Measurements from ENCODE around the gene PSMD2. TPM values are rescaled to one million over a fixed set of nuclear protein-coding genes. Genes with fewer than 3 reads are reported as not detected.

Gene PSMD2
- 213 TPM for total RNA-seq
- long read RNA-seq, transcript PSMD2-201 (21 exons, 3,449 nt), result major isoform, 660 of 765 reads
- long read RNA-seq, partial matches to known transcripts, result 56 of 765 reads
- long read RNA-seq, other reads (novel, unspliced or antisense), result 49 of 765 reads

- Histone ChIP-seq H3K36me3 (peaks cover 39% of the 10 kb centered on the region), H3K4me3 (peak within 1 kb of the TSS; percentile 87), H3K4me1 (peaks cover 28% of the 10 kb centered on the region), H3K27me3 (ENCODE audit: low read depth) (no peaks in the 10 kb centered on the region), H3K27ac (replicated peaks) (peak within 1 kb of the TSS; percentile 82), H3K9me3 (replicated peaks) (no peaks in the 10 kb centered on the region)
- peak; percentile 99 for DNase-seq
- TF ChIP-seq, protein P1, sequence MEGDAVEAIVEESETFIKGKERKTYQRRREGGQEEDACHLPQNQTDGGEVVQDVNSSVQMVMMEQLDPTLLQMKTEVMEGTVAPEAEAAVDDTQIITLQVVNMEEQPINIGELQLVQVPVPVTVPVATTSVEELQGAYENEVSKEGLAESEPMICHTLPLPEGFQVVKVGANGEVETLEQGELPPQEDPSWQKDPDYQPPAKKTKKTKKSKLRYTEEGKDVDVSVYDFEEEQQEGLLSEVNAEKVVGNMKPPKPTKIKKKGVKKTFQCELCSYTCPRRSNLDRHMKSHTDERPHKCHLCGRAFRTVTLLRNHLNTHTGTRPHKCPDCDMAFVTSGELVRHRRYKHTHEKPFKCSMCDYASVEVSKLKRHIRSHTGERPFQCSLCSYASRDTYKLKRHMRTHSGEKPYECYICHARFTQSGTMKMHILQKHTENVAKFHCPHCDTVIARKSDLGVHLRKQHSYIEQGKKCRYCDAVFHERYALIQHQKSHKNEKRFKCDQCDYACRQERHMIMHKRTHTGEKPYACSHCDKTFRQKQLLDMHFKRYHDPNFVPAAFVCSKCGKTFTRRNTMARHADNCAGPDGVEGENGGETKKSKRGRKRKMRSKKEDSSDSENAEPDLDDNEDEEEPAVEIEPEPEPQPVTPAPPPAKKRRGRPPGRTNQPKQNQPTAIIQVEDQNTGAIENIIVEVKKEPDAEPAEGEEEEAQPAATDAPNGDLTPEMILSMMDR (IDR thresholded peaks at IDR 0.05; ENCODE audit: borderline replicate concordance), result no peak
- intact Hi-C loops (cut with micrococcal nuclease), result no loop called here
Measured at GRCh38 chr3:184298759-184299487, at the start of gene PSMD2. TSS of gene PSMD2 (plus strand) at chr3:184299241. CDS start at chr3:184299267, 26 bp downstream.

GRCh38 chr3:184249412-184250166 is 49.5 kb upstream of the PSMD2 start, which contains the start of gene EEF1AKMT4:
TSS of gene EEF1AKMT4 (plus strand) at chr3:184249672. CDS start at chr3:184249695, 23 bp downstream.
- H3K27me3 ChIP-seq (ENCODE audit: low read depth), result no peaks in the 10 kb centered on the region
- H3K9me3 ChIP-seq (replicated peaks), result no peaks in the 10 kb centered on the region
- H3K4me3 ChIP-seq, result peak within 1 kb of the TSS; percentile 75
- intact Hi-C loops (cut with micrococcal nuclease), result loop anchor here (10.0 kb wide), 1 partner anchor 65 kb away; the partner anchor contains the start of gene ABCF3
- peak; percentile 95 for DNase-seq
- peaks cover 33% of the 10 kb centered on the region for H3K4me1 ChIP-seq
- H3K36me3 ChIP-seq, result peaks cover 11% of the 10 kb centered on the region
- TF ChIP-seq, protein P1 (IDR thresholded peaks at IDR 0.05; ENCODE audit: borderline replicate concordance), result peak; percentile 64
- peak within 1 kb of the TSS; percentile 89 for H3K27ac ChIP-seq (replicated peaks)

GRCh38 chr3:184250167-184250828 is 48.7 kb upstream of the PSMD2 start:
- TF ChIP-seq, protein P1 (IDR thresholded peaks at IDR 0.05; ENCODE audit: borderline replicate concordance), result peak; percentile 97
- H3K4me3 ChIP-seq, result peak overlapping the region; percentile 75
- DNase-seq, result peak; percentile 86
- no peaks in the 10 kb centered on the region for H3K27me3 ChIP-seq (ENCODE audit: low read depth)
- peaks cover 4% of the 10 kb centered on the region for H3K36me3 ChIP-seq
- intact Hi-C loops (cut with micrococcal nuclease), result no loop called here
- no peaks in the 10 kb centered on the region for H3K9me3 ChIP-seq (replicated peaks)
- peak overlapping the region; percentile 89 for H3K27ac ChIP-seq (replicated peaks)
- H3K4me1 ChIP-seq, result peaks cover 33% of the 10 kb centered on the region

- intact Hi-C loops (cut with micrococcal nuclease), result no loop called here
- no peak overlapping the region for H3K27ac ChIP-seq (replicated peaks)
- peaks cover 26% of the 10 kb centered on the region for H3K27me3 ChIP-seq (ENCODE audit: low read depth)
- H3K9me3 ChIP-seq (replicated peaks), result no peaks in the 10 kb centered on the region
- TF ChIP-seq, protein P1 (IDR thresholded peaks at IDR 0.05; ENCODE audit: borderline replicate concordance), result no peak
- peaks cover 14% of the 10 kb centered on the region for H3K4me1 ChIP-seq
- no peaks in the 10 kb centered on the region for H3K36me3 ChIP-seq
- no peak for DNase-seq
- H3K4me3 ChIP-seq, result no peak overlapping the region
Measured at GRCh38 chr3:184255291-184256039, 43.6 kb upstream of the PSMD2 start.

Measured in left ventricle myocardium inferior (tissue), 1 donor.